ENCODE data around the gene FOXN1. TPM values are rescaled to one million over a fixed set of nuclear protein-coding genes. Genes with fewer than 3 reads are reported as not detected.

FOXN1 gene
- total RNA-seq, 1 donor from 2014 or later, result not detected

DNA sequence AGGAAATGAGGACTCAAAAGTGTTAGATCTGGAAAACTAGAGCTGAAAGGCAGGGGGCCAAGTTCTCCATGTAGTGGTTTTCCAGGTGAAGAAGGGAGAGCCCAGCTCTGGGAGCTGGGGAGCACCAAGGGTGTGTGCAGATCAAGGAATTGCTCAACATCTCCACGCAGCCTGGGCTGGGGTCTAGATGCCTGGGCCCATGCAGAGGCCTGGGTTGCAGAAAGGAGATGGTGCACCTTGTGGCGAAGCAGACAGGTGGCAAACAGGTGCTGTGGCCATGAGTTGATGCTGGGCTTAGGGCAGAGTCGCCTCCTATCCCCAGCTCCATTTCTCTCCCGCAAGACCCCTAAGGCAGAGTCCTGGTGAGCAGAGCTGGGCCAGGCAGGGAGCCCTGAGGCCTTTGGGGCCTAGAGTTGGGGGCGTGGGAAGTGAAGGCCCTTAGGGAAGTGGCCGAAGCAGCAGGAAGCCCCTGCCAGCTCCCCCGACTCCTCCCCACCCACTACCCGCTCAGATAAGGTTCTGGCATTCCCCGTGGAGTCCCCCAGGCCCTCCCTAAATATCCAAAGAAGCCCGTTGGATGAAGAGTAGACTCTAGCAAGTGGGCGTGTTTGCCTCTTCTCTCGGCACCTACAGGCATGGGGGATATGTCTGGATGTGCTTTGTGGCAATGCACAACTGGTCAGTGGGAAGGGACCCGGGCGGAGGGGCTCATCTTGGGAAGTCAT, 777 bp downstream of the FOXN1 start:
- Histone ChIP-seq H3K36me3 (no peaks in the 10 kb centered on the region), H2AFZ (replicated peaks) (no peak overlapping the region), H3K27me3 (no peaks in the 10 kb centered on the region), H3K4me3 (no peak overlapping the region), H3K9me3 (ENCODE audit: low read depth) (no peaks in the 10 kb centered on the region), H3K27ac (no peak overlapping the region), H3K4me2 (no peak overlapping the region), H3K9ac (no peak overlapping the region), H3K4me1 (no peaks in the 10 kb centered on the region), H3K79me2 (ENCODE audit: low read depth) (no peaks in the 10 kb centered on the region), H4K20me1 (ENCODE audit: low read depth) (no peaks in the 10 kb centered on the region), H3F3A (ENCODE audit: low read depth) (no peaks in the 10 kb centered on the region)
- no peak for TF ChIP-seq CTCF (IDR thresholded peaks at IDR 0.05)
- TF ChIP-seq EZH2 (IDR thresholded peaks at IDR 0.05), result no peak
- no peak for TF ChIP-seq EZH2phosphoT487 (IDR thresholded peaks at IDR 0.05)
- no peak for DNase-seq (ENCODE audit: low spot score)
- Mint-ChIP-seq H3K27ac (peak overlapping the region; percentile 87), H3K36me3 (no peaks in the 10 kb centered on the region), H3K4me3 (peak overlapping the region; percentile 41), H3K9me3 (no peaks in the 10 kb centered on the region), H3K4me1 (peaks cover 3% of the 10 kb centered on the region), H3K27me3 (ENCODE audit: insufficient read depth, low read depth) (peaks cover 10% of the 10 kb centered on the region)

- Histone ChIP-seq H3K79me2 (ENCODE audit: low read depth) (no peaks in the 10 kb centered on the region), H3K27ac (no peak overlapping the region), H3K9me3 (ENCODE audit: low read depth) (no peaks in the 10 kb centered on the region), H3K4me1 (no peaks in the 10 kb centered on the region), H3K4me2 (no peak overlapping the region), H3F3A (ENCODE audit: low read depth) (no peaks in the 10 kb centered on the region), H3K36me3 (no peaks in the 10 kb centered on the region), H4K20me1 (ENCODE audit: low read depth) (no peaks in the 10 kb centered on the region), H3K4me3 (no peak overlapping the region), H3K27me3 (no peaks in the 10 kb centered on the region), H2AFZ (replicated peaks) (no peak overlapping the region), H3K9ac (no peak overlapping the region)
- TF ChIP-seq CTCF (IDR thresholded peaks at IDR 0.05) (no peak), EZH2 (IDR thresholded peaks at IDR 0.05) (no peak), EZH2phosphoT487 (IDR thresholded peaks at IDR 0.05) (no peak)
- Mint-ChIP-seq H3K9me3 (no peaks in the 10 kb centered on the region), H3K36me3 (no peaks in the 10 kb centered on the region), H3K27ac (peak overlapping the region; percentile 46), H3K4me1 (peaks cover 3% of the 10 kb centered on the region), H3K4me3 (no peak overlapping the region), H3K27me3 (ENCODE audit: insufficient read depth, low read depth) (peaks cover 13% of the 10 kb centered on the region)
- no peak for DNase-seq (ENCODE audit: low spot score)
Observed at GRCh38 chr17:28507567-28508203, 1.5 kb downstream of the FOXN1 start.

- Histone ChIP-seq H3K4me3 (no peak overlapping the region), H3F3A (ENCODE audit: low read depth) (no peaks in the 10 kb centered on the region), H4K20me1 (ENCODE audit: low read depth) (no peaks in the 10 kb centered on the region), H3K9me3 (ENCODE audit: low read depth) (no peaks in the 10 kb centered on the region), H3K4me1 (no peaks in the 10 kb centered on the region), H3K9ac (no peak overlapping the region), H3K79me2 (ENCODE audit: low read depth) (no peaks in the 10 kb centered on the region), H3K27ac (no peak overlapping the region), H3K27me3 (no peaks in the 10 kb centered on the region), H2AFZ (replicated peaks) (no peak overlapping the region), H3K4me2 (no peak overlapping the region), H3K36me3 (no peaks in the 10 kb centered on the region)
- H3K27ac Mint-ChIP-seq, result peak overlapping the region; percentile 86
- no peak for DNase-seq (ENCODE audit: low spot score)
- TF ChIP-seq EZH2phosphoT487 (IDR thresholded peaks at IDR 0.05) (no peak), CTCF (IDR thresholded peaks at IDR 0.05) (no peak), EZH2 (IDR thresholded peaks at IDR 0.05) (no peak)
- H3K9me3 Mint-ChIP-seq, result no peaks in the 10 kb centered on the region
- H3K27me3 Mint-ChIP-seq (ENCODE audit: insufficient read depth, low read depth), result peaks cover 13% of the 10 kb centered on the region
- H3K36me3 Mint-ChIP-seq, result no peaks in the 10 kb centered on the region
- H3K4me3 Mint-ChIP-seq, result no peak overlapping the region
- peaks cover 3% of the 10 kb centered on the region for H3K4me1 Mint-ChIP-seq
Observed at GRCh38 chr17:28508211-28508724, 2.1 kb downstream of the FOXN1 start.
